Peyer's patch (tissue), 4 donors: ENCODE measurements around the gene SNRNP200.

Experiments used
- CTCF ChIP-seq, 6 experiments: fragments of 450-650 bp in 4 of 6; fragments of 200-600 bp in 2 of 6; sonication (generic) in 1 of 6; IDR thresholded peaks; one replicate each; pipeline ENCODE4 v1.5.1; 2017 to 2019; ENCODE audit warnings: antibody characterized with exemption in 6 of 6, mild to moderate bottlenecking in 3 of 6, moderate library complexity in 1 of 6
- POLR2A ChIP-seq, 2 donors: fragments of 450-650 bp; IDR thresholded peaks; one replicate each; pipeline ENCODE4 v1.5.1; 2017; ENCODE audit warnings: antibody characterized with exemption in 2 of 2, mild to moderate bottlenecking in 2 of 2, moderate library complexity in 2 of 2

GRCh38 chr2:96341641-96342040 lies 36.3 kb upstream of the SNRNP200 start:
- TF ChIP-seq CTCF (IDR thresholded peaks at IDR 0.05) (no peak), POLR2A (IDR thresholded peaks at IDR 0.05) (no peak)
